GM19099 (cell line): ENCODE measurements around the gene COL4A2.

Experiments used
- POLR2A ChIP-seq: IDR thresholded peaks from 3 replicates; pipeline ENCODE4 v1.6.1; 2011; ENCODE audit warnings: low read depth; ENCODE audit not compliant: insufficient read length; ENCODE audit errors: extremely low read depth

Gene COL4A2

DNA sequence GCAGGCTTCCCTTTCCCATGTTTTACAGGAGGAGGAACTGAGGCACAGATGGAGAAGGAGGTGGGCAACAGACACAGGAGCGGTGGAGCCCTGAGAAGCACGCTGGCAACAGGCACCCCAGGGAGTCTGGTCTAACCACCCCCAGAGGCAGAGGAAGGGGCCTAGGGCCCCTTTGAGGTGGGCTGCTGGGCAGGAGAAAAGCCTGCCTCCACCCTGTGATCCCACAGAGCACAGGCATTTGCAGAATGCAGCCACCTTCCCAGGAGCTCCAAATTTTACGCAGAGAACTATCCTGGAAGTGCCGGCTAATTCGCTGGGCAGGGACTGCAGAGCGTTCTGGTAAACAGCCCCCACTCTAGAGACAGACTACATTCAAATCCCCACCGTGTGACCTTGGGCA, 224.0 kb downstream of the COL4A2 start:
- no peak for TF ChIP-seq POLR2A

GRCh38 chr13:110531671-110532083, 224.6 kb downstream of the COL4A2 start:
- no peak for TF ChIP-seq POLR2A

DNA sequence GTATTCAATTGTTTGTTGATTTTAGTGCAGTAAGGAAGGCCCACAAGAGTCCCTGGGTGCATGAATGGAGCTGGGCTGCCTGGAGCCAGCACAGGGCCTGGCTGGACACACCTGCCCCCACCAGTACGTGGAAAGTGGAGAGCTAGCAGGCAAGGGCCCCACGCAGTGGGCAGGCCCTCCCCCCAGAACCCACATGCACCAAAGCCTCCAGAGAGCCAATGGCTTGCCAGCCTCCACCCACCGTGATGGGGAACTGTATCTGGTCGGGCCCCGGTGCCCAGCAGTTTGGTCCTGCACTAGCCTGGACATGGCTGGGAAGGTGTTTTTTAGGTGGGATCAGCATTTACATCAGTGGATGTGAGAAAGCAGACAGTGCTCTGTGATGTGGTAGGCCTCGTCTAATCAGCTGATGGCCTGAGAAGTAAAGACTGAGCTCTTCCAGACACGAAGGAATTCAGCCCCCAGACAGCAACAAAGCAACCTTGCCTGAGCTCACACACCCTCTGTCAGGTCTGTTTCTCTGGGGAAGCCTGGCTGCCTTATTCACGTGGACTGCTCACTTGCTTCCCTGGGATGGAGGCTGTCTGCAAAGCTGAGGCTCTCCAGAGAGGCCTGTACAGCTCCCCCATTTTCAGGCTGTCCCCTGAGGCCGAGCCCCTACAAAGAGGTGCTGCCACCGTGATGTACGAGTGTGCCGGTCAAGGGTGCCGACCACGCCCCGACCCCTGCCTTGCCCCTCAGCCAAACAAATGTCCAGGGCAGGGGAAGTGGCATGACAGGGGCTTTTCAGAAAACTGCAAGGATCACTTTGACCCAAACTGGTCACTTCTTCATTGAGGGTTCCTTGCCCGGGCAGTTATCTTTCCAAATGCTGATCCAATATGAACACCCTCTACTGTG, 226.9 kb downstream of the COL4A2 start:
- no peak for TF ChIP-seq POLR2A

DNA sequence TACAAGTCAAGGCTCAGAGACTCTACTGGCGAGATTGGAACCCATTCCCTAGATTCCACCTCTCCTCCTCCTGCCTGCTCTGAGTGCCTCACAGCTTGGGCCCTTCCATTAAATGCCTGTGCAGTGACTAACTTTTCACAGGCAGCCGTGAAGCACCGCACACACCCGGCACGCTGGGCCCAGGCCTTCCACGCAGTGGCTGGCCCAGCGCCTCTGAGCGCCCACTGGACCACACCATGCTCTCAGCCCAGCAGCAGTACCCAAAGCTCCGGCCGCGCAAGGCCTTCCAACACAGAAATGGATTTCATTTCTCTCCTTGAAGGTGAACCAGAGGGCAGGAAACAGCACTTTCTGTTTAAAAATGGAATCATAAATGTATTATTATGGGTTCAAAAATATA, 228.4 kb downstream of the COL4A2 start:
- TF ChIP-seq POLR2A, result no peak

GRCh38 chr13:110536006-110536693, 229.1 kb downstream of the COL4A2 start:
- TF ChIP-seq POLR2A, result no peak

- no peak for TF ChIP-seq POLR2A
Measured at GRCh38 chr13:110538632-110539031, 231.5 kb downstream of the COL4A2 start.

- TF ChIP-seq POLR2A, result no peak
Measured at GRCh38 chr13:110539894-110540293, 232.8 kb downstream of the COL4A2 start.

GRCh38 chr13:110540871-110541525, 233.9 kb downstream of the COL4A2 start:
- no peak for TF ChIP-seq POLR2A

DNA sequence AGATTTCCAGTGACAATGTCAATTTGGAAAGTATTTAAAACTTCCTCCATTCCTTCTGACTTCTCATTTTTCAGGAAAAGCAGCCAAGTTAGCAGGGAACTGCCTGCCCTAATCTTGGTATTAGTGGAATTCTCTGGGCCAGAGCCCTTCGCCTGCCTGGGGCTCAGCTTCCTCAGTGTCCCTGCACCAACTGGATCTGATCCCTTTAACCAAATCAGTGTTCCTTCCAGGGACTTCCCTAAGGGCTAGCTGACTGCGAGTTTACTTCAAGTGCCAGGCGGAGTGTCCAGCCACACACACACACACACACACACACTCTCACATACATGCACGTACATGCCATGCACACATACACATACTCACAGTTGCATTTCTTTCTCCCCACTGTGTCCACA, 234.4 kb downstream of the COL4A2 start:
- no peak for TF ChIP-seq POLR2A

DNA sequence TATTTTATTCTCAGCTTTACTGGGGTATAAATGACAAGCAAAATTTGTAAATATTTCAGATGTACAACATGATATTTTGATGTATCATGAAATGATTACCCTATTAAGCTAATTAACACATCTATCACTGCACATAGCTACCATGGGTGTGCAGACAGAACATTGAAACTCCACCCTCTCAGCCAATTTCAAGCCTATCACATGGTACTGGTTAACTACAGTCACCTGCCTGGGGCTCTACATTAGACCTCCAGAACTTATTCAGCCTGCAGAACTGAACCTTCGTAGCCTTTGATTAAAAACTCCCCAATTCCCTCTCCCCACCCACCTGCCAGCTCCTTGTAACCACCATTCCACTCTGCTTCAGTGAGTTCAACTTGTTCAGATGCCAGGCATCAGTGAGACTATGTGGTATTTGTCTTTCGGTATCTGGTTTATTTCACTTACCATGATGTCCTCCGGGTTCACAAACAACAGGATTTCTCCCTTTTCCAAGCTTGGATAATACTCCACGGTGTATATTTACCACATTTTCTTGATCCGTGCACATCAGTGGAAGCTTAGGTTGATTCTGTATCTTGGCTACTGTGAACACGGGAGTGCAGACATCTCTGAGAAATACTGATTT, 235.2 kb downstream of the COL4A2 start:
- TF ChIP-seq POLR2A, result no peak

GRCh38 chr13:110546378-110546777, 239.3 kb downstream of the COL4A2 start:
- TF ChIP-seq POLR2A, result no peak

- TF ChIP-seq POLR2A, result no peak
Measured at GRCh38 chr13:110546926-110547325, 239.8 kb downstream of the COL4A2 start.

DNA sequence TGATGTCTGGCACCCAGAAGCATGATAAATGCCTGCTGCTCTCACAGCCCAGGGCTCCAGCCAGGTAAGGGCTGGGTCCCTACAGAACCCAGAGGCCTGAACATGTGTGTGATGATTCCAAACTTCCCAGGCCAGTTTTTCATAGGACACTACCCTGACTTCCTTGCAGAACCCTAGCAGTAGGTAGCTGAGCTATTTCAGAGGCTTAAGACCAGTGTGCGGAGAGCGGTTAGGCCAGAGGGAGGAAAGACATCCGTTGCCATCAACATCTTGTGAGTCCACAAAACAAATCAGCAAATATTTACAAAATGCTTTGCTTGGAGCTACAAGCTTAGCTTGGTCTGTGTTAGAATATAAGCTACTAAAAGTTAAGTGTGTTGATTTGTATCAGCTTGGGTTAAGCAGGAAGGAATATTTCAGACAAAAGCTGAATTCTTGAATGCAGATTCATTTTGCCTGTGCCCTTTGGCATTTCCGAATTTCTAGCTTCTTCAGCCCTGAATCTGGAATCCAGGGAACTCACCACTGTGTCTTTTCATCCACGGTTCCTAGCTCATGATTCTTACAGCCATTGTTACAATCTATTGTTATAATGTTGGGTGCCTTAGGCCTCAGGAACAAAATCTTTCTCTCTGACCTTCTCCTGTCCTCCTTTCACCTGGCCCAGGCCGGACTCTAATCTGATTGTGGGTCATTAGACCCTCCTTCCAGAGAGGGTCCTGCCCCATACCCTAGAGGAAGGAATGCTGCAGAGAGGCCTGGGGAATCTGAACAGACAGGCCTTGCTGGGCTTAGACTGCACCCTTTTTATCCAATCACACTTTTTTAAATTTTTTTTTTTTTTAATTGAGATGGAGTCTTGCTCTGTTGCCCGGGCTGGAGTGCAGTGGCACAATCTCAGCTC, 242.1 kb downstream of the COL4A2 start:
- TF ChIP-seq POLR2A, result no peak

DNA sequence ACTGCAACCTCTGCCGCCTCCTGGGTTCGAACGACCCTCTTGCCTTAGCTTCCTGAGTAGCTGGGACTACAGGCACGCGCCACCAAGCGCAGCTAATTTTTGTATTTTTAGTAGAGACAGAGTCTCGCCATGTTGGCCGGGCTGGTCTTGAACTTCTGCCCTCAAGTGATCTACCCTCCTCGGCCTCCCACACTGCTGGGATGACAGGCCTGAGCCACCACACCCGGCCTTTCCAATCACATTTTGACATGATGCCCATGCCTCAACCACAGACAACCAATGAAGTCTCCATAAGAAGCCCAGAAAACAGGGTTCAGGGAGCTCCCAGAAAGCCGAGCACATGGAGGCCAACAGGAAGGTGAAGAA, 242.7 kb downstream of the COL4A2 start:
- no peak for TF ChIP-seq POLR2A
